ENCODE measurements around the gene DSC3.

The DSC3 gene

DNA sequence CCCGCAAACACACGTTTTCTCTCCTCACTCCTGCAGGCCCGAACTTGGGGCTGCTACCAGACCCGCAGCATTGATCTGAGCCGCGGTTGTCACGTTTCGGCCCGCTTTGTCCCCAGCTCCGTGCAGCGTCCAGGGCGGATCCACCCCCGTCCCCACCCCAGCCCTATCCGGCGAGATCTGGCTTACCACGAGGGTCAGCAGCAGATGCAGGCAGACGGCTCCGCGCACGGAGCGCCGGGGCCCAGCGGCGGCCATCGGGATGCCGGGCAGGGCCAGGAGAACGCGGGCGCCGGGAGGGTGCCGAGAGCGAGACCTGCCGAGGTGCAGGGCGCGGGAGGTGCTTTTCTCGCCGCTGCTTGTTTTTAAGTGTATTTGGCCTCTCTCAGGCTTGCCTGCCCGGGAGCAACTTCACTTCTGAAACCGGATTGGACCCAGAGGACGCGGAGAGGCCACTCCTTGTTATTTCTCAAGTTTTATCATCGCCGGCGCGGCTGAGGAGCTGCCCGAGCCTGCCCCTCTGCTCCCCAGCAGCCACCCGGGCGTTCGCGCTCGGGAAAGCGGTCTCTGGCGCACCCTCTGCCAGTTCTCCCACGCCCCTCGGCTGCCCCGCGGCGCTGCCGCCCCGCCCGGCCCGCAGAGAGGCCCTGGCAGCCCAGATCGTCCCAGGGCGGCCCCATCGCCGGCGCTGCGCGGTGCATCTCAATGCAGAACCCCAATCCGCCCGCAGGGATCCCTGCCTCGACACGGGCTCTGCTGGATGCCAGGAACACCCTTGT, at the start of gene DSC3:
TSS of gene DSC3 (minus strand) at position 337 of the 776 bp plus-strand sequence. CDS start at position 255, 82 bp downstream.
- no peak for DNase-seq

DNA sequence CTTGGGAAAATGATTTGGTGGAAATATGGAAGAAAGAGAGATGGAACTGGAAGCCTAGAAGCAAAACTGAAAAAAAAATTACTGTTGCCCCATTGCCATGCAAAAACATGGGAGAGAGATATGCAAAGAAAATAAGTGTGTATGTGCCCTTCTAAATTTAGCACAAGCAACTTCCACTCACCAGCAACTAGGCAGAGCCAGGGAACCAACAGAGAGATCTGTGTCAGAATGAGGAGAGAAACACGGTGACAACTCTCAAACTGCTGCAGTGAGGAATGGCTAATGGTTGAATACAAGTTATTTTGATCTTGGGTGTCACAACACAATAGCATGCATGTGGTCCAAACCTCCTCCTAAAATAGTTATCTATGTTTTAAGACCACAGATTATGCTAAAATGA, 48.8 kb upstream of the DSC3 start:
- DNase-seq, result no peak

DNA sequence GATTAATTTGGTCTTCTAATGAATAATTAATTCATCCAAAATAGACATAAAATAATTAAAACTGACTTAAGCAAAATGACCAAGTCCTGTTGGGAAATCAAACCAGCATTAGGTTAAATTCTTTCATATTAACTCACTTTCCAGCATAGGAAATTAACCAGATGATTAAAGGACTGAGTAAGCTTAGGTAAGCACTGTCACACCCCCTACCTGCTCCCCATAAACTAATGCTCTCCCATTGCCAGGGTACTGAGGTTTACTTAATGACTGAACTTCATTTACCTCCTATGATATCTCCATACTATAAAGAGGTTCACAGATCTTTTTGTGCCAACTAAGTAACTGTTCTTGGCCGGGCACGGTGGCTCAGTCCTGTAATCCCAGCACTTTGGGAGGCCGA, 46.0 kb upstream of the DSC3 start:
- no peak for DNase-seq

DNA sequence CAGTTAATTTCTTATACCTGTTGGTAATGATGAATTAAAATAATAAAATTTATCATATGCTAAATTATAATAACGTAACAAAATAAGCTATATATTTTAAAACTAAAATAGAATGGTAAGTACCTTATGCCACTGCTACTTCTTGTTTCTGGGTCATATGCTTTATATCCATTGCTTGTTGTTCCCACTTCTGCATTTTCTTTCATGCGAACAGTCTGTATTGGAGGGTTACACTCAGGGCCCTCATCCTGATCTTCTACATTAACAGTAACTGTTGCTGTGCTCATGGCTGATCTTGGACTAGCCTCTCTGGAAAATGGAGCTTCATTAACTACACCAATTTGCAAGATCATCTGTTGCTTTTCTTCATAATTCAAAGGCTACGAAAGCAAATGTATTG, 37.4 kb upstream of the DSC3 start:
- no peak for DNase-seq

DNA sequence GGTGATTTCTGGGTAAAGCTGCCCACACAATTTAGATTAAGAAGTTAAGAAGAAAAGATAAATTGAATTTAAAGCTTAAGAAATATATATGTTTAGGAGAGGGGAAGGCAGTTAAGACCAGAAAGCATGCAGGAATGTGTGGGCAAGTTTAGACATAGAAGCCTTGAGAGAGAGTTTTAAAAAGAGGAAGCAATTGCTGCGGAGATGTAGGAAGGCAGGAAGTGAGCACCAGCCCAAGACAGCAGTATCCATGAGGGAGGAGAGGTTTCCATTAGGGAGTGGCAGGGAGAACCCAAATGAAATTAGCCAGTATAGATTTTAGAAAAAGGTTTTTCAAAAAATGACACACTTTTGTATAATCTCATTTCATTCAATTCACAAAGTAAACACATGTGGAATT, 35.3 kb upstream of the DSC3 start:
- DNase-seq, result no peak

DNA sequence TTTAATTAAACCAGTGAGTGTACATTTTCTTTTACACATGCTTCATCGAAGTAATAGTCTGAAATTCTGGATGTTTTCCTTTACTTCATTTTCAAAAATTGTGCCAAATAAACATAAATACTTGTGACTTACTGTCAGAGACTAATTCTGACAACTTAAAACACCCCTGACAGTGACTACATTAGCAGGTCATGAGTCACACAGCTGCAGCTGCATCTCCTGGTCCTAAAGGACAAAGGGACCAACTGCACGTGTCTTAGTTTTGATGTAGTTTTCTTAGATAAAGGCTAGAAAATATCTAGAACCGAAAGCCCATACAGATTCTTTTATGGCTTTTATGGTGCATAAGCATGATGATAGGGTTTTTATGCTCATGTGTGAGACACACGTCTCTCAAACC, 29.6 kb upstream of the DSC3 start:
- no peak for DNase-seq

DNA sequence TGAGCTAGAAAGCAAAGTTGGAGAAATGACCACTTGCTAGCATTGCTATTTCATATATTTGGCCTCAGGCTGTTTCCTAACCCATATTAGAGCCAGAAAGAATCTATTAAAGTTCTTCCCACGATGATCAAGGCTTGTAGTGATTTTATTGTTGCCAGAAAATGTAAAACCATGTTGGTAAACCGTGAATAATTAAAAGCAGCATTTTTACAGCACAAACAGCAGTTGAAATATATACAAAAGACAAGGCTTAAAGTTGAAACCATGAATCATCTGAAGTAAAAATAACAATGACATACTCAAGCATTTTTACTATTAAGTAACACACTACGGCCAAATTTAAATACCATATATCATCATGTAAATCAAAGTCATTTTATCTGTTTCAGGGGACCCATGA, 27.7 kb upstream of the DSC3 start:
- no peak for DNase-seq

DNA sequence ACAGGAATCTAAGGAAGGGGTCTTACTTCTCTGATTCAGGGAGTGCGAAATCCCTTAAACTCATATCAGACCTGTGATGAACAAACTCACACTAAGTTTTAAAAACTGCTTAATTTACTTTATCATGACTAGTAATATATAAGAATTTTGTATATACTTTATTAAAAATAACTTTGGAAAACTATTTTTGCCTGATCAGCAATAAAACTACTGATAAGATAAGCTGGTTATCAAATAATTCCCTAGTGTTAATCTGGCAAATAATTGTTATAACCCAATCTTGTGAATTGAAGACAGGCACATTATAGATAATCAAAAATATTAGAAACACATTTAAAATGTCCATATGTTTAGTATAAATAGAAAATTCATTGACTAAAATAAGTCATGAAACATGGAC, 23.7 kb upstream of the DSC3 start:
- no peak for DNase-seq

DNA sequence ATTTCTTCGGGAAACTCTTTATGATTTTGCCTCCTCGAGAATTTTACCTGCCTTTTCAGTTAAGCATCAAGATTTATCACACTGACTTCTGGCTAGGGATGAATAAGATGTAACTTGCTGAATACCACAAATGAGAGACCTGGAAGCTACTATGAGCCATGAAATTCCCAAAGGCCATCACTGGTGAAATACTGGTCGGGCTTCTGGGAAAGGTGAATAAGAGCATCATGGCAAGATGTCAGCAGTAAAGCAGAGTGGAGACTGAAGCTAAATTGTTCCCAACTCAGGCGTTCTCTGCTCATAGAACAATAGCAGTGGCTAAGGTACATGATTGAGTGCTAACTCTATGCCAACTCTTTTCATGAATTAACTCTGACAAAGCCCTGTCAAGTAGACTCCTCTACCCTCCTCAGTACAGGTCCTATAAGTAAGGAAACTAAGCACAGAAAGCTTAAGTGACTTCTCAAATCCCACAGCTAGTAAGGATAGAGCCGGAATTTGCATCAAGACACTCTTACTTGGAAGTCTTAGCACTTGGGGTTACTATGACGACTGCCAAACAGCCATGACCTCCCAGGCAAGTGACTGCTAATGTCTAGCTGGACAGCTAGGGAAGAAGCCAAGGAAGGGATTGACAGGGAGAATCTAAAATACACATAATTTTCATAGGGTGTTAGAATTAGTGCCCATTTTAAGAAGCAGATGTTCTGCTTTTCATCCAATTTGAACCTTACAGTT, 22.7 kb upstream of the DSC3 start:
- DNase-seq, result no peak

DNA sequence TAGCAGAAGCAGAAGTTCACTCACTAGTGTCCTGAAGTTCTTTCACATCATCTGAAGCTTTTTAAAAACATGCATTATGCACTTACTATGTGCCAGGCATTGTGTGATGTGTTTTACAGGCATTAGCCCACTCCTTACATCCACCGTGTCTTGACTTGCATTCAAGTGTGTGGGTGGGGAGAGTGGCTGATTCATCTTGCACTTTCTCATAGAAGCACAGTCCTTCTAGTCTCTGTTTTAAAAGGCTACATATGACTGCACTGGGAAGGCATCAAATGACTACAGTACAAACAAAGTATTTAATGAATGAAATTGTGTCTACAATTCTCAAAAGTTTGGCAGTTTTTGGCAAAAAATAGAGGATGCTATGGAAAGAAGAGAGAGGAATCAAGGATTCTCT, 21.6 kb upstream of the DSC3 start:
- no peak for DNase-seq

DNA sequence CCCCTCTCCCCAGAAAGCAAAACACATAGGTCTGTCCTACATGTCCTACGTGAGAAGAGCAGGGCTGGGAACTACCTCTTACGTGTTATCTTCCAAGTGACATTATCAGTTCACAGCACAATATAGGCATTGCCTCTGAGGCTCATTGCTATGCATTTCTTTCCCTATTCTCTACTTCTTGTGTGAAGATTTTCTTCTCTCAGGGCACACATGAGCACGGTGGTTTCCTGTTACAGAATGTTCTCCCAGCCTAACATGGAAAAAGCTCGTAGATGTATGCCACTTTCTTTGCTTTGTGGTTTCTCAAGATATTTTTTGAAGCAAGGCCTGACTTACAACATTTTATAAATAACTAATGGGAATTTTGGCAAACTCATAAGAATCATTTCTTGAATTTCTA, 19.4 kb upstream of the DSC3 start:
- DNase-seq, result no peak

DNA sequence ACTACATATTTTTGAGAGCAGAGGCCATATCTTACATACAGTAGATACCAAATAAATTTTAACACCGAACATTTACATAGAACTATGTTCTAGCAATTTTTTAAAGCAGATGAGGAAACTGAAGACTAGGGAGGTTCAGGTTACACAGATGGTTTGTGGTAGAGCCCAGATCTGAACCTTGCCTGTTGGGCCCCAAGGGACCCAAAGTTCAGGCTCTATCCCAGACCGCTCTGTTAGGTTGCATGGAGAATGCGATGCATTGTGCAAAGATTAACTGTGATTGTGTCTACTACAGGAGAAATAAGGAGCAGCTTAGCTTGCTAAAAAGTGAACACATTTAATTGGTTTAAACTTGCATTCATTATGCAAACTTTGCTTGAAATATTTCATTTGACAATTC, 16.4 kb upstream of the DSC3 start:
- DNase-seq, result no peak

DNA sequence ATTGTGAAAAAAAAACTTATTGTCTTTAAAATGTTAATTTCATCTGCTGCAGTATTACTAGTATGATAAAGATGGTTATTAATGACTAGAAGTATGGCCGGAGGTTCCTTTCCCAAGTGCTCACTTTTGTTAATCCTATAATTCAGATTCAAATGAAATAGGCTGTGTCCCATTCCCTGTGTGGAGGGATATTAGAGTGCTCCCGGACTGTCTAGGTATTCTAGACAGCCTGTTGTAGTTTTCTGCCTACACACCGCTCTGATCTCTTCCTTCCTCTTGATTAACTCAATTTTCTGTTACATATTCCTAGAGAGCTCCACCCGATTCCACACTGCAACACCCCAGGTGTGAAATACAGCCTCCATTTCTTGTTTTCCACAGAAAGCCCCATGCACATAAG, 15.4 kb upstream of the DSC3 start:
- DNase-seq, result no peak

DNA sequence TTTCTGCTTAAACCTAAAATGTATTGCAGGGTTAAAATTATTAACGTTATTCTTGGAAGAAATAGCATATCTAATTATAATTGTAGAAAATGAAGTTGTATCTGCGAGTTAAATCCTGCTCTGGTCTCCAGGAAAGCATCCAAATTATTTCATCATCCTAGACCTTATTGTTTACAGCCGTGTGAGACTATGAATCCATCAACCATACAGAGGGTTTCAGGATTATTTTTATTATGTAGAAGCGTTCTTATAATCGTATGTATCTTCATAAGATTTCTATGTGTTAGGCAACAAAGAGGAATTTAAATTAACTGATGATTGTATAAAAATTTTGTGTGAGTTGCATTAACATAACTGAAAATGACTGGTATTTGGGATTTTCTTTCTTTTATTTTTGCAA, 14.5 kb upstream of the DSC3 start:
- DNase-seq, result no peak

DNA sequence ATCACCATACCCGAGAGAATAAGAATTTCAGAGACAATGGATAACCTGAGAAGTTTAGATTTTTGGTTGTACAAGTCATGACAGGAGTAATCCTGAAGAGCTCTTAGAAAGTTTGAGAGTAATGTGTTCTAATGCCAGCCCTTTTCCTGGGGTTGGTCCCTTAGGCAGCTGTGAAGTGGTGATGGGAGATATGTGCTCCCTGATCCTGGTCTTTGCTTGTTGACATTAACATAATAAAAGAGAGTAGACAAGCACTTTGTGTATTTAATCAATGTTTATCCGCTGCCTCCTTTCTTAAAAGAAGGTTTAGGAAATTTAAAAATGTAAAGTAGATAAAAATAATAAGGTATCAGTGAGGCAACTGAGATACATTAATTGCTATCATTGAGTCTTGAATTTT, 13.8 kb upstream of the DSC3 start:
- no peak for DNase-seq

DNA sequence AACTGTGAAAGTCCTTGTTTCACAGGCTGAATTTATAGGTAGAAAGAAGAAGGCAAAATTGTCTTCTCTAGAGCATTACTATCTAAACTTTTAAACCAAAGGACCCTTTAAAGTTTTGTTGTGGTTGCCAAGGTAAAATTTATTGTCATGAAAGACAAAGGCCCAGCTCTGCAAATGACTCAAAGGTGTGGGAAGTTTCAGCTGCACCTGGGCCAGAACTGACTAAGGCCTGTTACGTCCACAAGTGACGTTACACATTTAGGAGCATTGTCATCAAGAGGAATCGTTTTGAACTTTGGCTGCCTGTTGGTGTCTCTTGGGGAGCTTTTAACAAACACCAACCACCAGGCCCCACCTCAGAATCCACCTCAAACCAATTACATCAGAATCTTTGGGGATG, 8.1 kb upstream of the DSC3 start:
- DNase-seq, result no peak

DNA sequence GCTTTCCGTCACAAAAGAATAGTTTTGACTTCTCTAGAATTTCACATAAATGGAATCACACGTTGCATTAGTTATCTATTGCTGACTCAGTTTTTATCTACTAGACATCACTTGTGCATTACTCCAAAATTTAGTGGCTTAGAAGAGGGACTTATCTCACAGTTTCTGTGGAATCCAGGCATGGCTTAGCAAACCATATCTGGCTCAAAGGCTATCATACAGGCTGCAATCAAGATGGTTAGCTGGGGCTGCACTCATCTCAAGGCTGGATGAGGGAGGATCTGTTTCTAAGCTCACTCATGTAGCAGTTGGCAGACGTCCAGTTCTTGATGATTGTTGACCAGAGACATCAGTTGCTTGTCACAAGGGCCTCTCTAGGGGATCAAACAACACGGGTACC, 6.6 kb upstream of the DSC3 start:
- DNase-seq, result peak; percentile 11

DNA sequence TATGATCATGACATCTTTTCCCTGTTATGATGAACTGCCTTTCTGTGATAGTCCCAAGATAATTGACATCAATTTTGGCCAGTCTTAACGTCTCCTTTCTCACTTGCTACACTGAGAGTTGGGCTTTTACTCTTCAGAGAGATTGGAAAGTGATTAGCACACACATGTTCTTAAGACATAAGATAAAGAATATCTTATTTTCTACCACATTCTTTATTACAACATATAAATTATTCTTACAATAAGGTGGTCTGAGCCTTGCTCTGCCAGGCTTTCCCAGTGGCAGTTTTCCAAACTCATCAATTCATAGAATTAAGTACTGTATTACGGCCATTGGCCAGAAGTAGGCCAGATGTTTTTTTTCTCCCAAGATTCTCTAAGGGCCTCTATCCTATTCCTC, 5.7 kb upstream of the DSC3 start:
- no peak for DNase-seq

DNA sequence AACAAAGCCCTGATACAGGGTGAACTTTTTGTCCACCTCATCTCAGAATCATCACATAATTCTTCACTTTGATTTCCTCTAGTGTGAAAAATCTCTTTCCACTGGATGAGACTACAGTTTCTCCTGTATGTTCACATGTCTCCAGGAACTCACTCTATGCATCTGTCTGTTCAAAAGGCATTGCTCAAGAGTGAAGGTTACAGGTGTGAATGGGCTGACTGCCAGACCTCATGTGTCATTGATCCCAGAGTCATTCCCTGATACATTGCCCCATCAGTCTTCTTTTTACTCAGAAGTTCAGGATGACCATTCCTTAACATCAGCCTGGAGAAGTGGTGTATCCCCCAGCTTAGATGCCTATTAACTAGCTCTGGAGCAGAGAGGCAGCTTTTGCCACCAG, 4.4 kb upstream of the DSC3 start:
- DNase-seq, result no peak

DNA sequence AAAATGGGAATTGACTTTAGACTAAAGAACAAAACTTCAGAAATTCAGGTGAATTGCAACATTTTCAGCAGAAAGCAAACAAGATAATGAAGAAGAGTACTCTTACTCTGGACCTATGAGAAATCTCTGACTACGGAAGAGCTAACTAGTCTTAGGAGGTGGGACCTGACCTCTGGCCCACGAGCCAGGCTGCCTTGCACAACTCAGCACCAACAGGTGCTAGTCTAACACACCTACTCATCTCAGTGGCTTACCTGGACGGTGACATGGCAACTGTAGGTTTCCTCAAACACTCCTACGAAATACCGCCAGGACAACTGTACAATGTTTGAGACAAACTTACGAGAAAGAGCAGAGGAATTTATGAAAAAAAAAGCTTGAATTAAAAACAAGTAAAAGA, 3.1 kb upstream of the DSC3 start:
- no peak for DNase-seq

DNA sequence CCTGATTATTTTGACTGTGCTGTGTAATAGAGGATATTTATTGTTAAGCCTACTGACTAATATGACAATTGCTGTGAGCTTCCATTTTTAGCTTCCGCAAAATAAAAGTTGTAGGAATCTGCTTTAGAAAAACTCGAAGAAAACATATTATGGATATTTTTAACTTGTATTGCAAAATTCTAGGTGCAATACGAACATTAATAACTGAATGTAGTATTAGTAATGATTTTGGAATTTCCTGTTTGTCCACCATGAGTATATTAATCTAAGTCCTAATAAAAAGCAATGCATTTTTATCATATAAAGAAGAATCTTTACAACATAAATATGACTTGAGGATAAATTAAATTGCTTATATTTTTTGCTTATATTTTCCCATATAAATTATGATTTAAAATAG, 2.4 kb upstream of the DSC3 start:
- DNase-seq, result no peak

DNA sequence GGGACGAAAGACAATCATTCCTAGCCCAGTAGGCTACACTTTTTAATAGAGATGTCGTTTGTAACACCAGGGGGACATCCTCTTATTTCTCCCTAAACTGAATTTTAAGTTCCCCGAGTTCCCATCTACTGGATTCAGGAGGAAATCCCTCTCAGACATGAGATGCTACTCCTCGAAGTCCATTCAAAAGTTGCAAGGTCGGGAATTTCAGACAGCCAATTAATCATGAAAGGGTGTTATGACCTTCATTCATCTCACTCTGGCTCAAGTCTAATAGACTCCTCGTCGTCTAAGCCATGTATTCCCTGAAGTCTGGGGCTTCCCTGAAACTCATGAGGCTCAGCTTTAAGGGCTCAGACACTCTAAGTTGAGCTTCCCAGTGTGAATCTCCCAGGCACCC, 1.2 kb upstream of the DSC3 start:
- DNase-seq, result no peak

DNA sequence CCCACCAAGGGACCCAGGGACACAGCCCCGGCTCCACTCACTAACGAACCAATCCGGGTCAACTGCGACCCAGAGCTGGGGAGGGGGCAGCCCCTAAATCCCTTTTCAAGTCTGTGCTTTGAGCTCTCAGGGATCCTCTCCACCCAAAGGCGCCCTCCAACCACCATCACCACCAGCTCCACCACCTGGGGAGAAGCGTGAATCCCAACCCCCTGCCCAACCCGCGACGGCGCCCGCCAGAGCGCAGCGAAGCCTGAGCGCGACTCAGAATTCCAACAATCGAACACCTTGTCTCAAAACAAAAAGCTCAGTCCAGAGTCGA, 497 bp downstream of the DSC3 start:
- DNase-seq, result no peak

DNA sequence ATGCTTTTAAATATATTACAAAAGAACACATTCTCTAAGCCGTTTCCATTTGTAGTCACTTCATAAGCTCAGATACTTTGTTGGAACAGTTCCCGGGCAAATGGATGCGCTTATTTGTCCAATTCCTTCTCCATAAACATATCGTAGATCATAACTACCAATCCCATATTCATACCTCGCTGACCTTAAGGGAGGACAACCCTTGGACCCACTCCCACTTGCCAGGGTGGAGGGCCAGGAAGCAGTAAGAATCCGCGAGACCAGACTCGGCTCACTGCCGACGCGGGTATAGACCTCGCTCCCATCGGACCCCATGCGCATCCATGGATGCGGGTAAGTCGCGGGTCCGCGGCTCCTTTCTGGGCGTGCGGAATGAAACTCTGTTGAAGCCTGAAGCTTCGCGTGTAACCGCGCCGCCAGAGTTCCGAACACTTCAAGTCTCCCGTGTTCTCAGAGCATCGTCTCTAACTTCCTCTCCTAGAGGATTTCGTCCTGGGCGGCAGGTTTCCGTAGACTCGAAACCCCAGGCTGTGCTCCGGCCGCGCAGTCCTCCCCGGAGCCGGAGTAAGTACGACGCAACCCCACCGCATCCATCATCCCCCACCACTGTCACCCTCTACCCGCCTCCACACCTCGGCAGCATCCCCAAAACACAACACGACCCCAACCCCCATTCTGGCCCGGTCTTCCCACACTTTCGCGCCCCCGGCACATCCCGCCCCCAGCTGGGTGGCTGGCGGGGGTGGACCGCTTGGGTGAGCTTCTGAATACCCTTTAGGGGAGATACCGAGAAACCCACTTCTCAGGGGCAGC, 1.1 kb downstream of the DSC3 start:
- DNase-seq, result no peak

Measured in DMS79 treated with DMSO at 0.1 percent for 48 hours (cell line).